ENCODE results near the gene RIIAD1. TPM values are rescaled to one million over a fixed set of nuclear protein-coding genes. Genes with fewer than 3 reads are reported as not detected.
A peak's percentile ranks its signal among the peaks of the same experiment; 100 is the strongest.

Gene RIIAD1
- total RNA-seq, 1 donor from 2014 or later, result 0.14 TPM

- Mint-ChIP-seq H3K27me3 (ENCODE audit: low read depth) (peaks cover 86% of the 10 kb centered on the region), H3K4me3 (no peak overlapping the region), H3K4me1 (peaks cover 47% of the 10 kb centered on the region), H3K27ac (ENCODE audit: unreplicated experiment) (no peak overlapping the region), H3K9me3 (no peaks in the 10 kb centered on the region), H3K36me3 (ENCODE audit: low read depth) (no peaks in the 10 kb centered on the region)
- DNase-seq (ENCODE audit: low read depth, low spot score), result no peak
- no peak for TF ChIP-seq CTCF (conservative IDR thresholded peaks at IDR 0.05)
Observed at GRCh38 chr1:151720125-151720524, 1.2 kb upstream of the RIIAD1 start.

GRCh38 chr1:151720554-151720953 lies 768 bp upstream of the RIIAD1 start:
- no peaks in the 10 kb centered on the region for H3K9me3 Mint-ChIP-seq
- peaks cover 87% of the 10 kb centered on the region for H3K27me3 Mint-ChIP-seq (ENCODE audit: low read depth)
- peaks cover 43% of the 10 kb centered on the region for H3K4me1 Mint-ChIP-seq
- H3K36me3 Mint-ChIP-seq (ENCODE audit: low read depth), result no peaks in the 10 kb centered on the region
- DNase-seq (ENCODE audit: low read depth, low spot score), result no peak
- no peak overlapping the region for H3K27ac Mint-ChIP-seq (ENCODE audit: unreplicated experiment)
- H3K4me3 Mint-ChIP-seq, result peak overlapping the region; percentile 39
- no peak for TF ChIP-seq CTCF (conservative IDR thresholded peaks at IDR 0.05)

- Mint-ChIP-seq H3K4me3 (peak overlapping the region; percentile 58), H3K4me1 (peaks cover 32% of the 10 kb centered on the region), H3K9me3 (no peaks in the 10 kb centered on the region), H3K27me3 (ENCODE audit: low read depth) (peaks cover 94% of the 10 kb centered on the region), H3K27ac (ENCODE audit: unreplicated experiment) (no peak overlapping the region), H3K36me3 (ENCODE audit: low read depth) (no peaks in the 10 kb centered on the region)
- no peak for DNase-seq (ENCODE audit: low read depth, low spot score)
- TF ChIP-seq CTCF (conservative IDR thresholded peaks at IDR 0.05), result no peak
Observed at GRCh38 chr1:151721788-151722510, 627 bp downstream of the RIIAD1 start.

- Mint-ChIP-seq H3K9me3 (no peaks in the 10 kb centered on the region), H3K27me3 (ENCODE audit: low read depth) (peaks cover 92% of the 10 kb centered on the region), H3K36me3 (ENCODE audit: low read depth) (no peaks in the 10 kb centered on the region), H3K27ac (ENCODE audit: unreplicated experiment) (no peak overlapping the region), H3K4me3 (no peak overlapping the region), H3K4me1 (peaks cover 25% of the 10 kb centered on the region)
- no peak for TF ChIP-seq CTCF (conservative IDR thresholded peaks at IDR 0.05)
- no peak for DNase-seq (ENCODE audit: low read depth, low spot score)
Observed at GRCh38 chr1:151723726-151724370, 2.5 kb downstream of the RIIAD1 start.

- peaks cover 12% of the 10 kb centered on the region for H3K4me1 Mint-ChIP-seq
- H3K36me3 Mint-ChIP-seq (ENCODE audit: low read depth), result no peaks in the 10 kb centered on the region
- H3K27me3 Mint-ChIP-seq (ENCODE audit: low read depth), result peaks cover 60% of the 10 kb centered on the region
- no peak overlapping the region for H3K27ac Mint-ChIP-seq (ENCODE audit: unreplicated experiment)
- no peak for TF ChIP-seq CTCF (conservative IDR thresholded peaks at IDR 0.05)
- no peak for DNase-seq (ENCODE audit: low read depth, low spot score)
- H3K4me3 Mint-ChIP-seq, result no peak overlapping the region
- H3K9me3 Mint-ChIP-seq, result no peaks in the 10 kb centered on the region
Observed at GRCh38 chr1:151728151-151729054, 7.1 kb downstream of the RIIAD1 start.

Measured in neural crest cell (in vitro differentiated cells).